ENCODE measurements around the gene CCDC184. TPM values are rescaled to one million over a fixed set of nuclear protein-coding genes. Genes with fewer than 3 reads are reported as not detected.

Gene CCDC184
- total and polyA plus RNA-seq, 2 of the 13 experiments (the other 11 are each of a cell fraction or from before 2014, with no cell fraction given) = not detected

DNA sequence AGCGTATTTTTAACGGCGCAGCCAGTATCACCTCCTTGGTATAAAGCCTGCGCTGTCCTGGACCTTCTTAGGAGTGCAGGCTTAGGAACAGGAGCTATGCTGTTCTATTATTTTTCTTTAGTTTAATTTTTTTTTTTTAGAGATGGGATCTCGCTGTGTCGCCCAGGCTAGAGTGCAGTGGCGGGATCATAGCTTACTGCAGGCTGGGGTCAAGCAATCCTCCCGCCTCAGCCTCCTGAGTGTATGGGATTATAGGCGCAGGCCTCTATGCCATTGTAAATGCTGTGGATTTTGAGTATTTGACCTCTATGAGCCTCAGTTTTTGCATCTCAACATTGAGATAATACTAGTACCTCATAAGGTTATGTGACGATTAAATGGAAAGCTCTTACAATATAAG is 15.5 kb downstream of the CCDC184 start (continued):
- TF ChIP-seq, protein P1, sequence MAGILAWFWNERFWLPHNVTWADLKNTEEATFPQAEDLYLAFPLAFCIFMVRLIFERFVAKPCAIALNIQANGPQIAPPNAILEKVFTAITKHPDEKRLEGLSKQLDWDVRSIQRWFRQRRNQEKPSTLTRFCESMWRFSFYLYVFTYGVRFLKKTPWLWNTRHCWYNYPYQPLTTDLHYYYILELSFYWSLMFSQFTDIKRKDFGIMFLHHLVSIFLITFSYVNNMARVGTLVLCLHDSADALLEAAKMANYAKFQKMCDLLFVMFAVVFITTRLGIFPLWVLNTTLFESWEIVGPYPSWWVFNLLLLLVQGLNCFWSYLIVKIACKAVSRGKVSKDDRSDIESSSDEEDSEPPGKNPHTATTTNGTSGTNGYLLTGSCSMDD (CRISPR knock-in tag; IDR thresholded peaks at IDR 0.05) = no peak
- TF ChIP-seq MEIS1 (CRISPR knock-in tag; IDR thresholded peaks at IDR 0.05; ENCODE audit: borderline replicate concordance) (no peak), ZNF589 (CRISPR knock-in tag; conservative IDR thresholded peaks at IDR 0.05) (no peak), ZNF75D (CRISPR knock-in tag; IDR thresholded peaks at IDR 0.05; ENCODE audit: borderline replicate concordance) (no peak), RFXAP (CRISPR knock-in tag; IDR thresholded peaks at IDR 0.05; ENCODE audit: borderline replicate concordance) (no peak), LCORL (IDR thresholded peaks at IDR 0.05) (no peak), LCORL (CRISPR knock-in tag; IDR thresholded peaks at IDR 0.05) (no peak), ZNF274 (CRISPR knock-in tag; IDR thresholded peaks at IDR 0.05) (no peak)

DNA sequence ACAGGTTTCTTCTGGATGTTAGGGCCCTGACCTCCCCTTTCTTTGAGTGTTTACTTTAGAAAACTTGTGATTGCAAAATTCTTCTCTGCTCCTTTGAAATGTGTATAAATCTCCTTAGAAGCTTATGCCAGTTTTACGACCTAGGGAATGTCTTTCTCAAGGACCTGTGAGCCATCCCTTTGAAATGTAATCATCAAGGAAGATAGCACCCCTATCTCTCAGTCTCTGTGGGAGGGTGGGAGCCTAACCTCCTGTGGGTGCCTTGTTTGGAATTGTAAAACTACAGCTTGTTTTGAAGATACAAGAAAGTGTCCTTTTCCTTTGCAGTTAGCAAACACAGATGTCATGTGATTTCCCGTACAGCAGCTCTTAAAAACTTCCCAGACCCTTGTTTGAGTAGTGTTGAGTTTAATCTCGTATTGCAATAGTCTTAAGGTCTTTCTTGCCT is 16.4 kb downstream of the CCDC184 start:
- Histone ChIP-seq H3K4me3 (replicated peaks in 1 of 3; ENCODE audit: insufficient read depth in 1 of 3, low read depth in 2 of 3, low read length in 3 of 3) (no peak overlapping the region), H3K4me2 (ENCODE audit: low read depth, low read length) (no peak overlapping the region)
- CTCF ChIA-PET (ENCODE audit: low intra/inter-chr PET ratio, low total read pairs) = no interaction called here
- no peak for TF ChIP-seq CHCHD3 (CRISPR knock-in tag; IDR thresholded peaks at IDR 0.05)
- TF ChIP-seq, protein P2, sequence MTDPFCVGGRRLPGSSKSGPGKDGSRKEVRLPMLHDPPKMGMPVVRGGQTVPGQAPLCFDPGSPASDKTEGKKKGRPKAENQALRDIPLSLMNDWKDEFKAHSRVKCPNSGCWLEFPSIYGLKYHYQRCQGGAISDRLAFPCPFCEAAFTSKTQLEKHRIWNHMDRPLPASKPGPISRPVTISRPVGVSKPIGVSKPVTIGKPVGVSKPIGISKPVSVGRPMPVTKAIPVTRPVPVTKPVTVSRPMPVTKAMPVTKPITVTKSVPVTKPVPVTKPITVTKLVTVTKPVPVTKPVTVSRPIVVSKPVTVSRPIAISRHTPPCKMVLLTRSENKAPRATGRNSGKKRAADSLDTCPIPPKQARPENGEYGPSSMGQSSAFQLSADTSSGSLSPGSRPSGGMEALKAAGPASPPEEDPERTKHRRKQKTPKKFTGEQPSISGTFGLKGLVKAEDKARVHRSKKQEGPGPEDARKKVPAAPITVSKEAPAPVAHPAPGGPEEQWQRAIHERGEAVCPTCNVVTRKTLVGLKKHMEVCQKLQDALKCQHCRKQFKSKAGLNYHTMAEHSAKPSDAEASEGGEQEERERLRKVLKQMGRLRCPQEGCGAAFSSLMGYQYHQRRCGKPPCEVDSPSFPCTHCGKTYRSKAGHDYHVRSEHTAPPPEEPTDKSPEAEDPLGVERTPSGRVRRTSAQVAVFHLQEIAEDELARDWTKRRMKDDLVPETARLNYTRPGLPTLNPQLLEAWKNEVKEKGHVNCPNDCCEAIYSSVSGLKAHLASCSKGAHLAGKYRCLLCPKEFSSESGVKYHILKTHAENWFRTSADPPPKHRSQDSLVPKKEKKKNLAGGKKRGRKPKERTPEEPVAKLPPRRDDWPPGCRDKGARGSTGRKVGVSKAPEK (CRISPR knock-in tag; IDR thresholded peaks at IDR 0.05; ENCODE audit: borderline replicate concordance) = no peak
- TF ChIP-seq, protein P3, sequence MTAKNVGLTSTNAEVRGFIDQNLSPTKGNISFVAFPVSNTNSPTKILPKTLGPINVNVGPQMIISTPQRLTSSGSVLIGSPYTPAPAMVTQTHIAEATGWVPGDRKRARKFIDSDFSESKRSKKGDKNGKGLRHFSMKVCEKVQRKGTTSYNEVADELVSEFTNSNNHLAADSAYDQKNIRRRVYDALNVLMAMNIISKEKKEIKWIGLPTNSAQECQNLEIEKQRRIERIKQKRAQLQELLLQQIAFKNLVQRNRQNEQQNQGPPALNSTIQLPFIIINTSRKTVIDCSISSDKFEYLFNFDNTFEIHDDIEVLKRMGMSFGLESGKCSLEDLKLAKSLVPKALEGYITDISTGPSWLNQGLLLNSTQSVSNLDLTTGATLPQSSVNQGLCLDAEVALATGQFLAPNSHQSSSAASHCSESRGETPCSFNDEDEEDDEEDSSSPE (CRISPR knock-in tag; IDR thresholded peaks at IDR 0.05) = no peak
- TF ChIP-seq SIN3A (IDR thresholded peaks at IDR 0.05; ENCODE audit: borderline replicate concordance, low read depth, low read length) = no peak
- no peak for TF ChIP-seq MEF2D (CRISPR knock-in tag; IDR thresholded peaks at IDR 0.05)
- TF ChIP-seq TRIM24 (CRISPR knock-in tag; IDR thresholded peaks at IDR 0.05) = no peak
- TF ChIP-seq ZNF674 (CRISPR knock-in tag; IDR thresholded peaks at IDR 0.05; ENCODE audit: low read depth) = no peak
- TF ChIP-seq, protein P4, sequence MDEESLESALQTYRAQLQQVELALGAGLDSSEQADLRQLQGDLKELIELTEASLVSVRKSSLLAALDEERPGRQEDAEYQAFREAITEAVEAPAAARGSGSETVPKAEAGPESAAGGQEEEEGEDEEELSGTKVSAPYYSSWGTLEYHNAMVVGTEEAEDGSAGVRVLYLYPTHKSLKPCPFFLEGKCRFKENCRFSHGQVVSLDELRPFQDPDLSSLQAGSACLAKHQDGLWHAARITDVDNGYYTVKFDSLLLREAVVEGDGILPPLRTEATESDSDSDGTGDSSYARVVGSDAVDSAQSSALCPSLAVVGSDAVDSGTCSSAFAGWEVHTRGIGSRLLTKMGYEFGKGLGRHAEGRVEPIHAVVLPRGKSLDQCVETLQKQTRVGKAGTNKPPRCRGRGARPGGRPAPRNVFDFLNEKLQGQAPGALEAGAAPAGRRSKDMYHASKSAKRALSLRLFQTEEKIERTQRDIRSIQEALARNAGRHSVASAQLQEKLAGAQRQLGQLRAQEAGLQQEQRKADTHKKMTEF (CRISPR knock-in tag; IDR thresholded peaks at IDR 0.05) = no peak
- TF ChIP-seq, protein P5, sequence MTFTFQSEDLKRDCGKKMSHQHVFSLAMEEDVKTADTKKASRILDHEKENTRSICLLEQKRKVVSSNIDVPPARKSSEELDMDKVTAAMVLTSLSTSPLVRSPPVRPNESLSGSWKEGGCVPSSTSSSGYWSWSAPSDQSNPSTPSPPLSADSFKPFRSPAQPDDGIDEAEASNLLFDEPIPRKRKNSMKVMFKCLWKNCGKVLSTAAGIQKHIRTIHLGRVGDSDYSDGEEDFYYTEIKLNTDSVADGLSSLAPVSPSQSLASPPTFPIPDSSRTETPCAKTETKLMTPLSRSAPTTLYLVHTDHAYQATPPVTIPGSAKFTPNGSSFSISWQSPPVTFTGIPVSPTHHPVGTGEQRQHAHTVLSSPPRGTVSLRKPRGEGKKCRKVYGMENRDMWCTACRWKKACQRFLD (CRISPR knock-in tag; IDR thresholded peaks at IDR 0.05; ENCODE audit: borderline replicate concordance) = no peak

More for the DNA sequence above, 16.4 kb downstream of the CCDC184 start:
- H3K4me1 ChIP-seq (ENCODE audit: insufficient read depth, low read length) = no peaks in the 10 kb centered on the region
- no peaks in the 10 kb centered on the region; a peak in 1 of 5 replicates for H3K27me3 ChIP-seq (ENCODE audit: control insufficient read depth in 1 of 2, insufficient read depth in 2 of 2, low read length in 2 of 2)
- BruUV-seq (replicated peaks) = no TSS peak
- FAIRE-seq (no peak), ATAC-seq (no peak), DNase-seq (ENCODE audit: low spot score) (no peak)
- H3K27ac ChIP-seq (ENCODE audit: extremely low read length, insufficient read depth, low read length) = no peak overlapping the region
- WGBS (ENCODE audit: low lambda C conversion rate) = 0% methylated on average over 3 of the region's 3 CpGs
- H3K79me2 ChIP-seq (ENCODE audit: insufficient read depth, low read length) = no peaks in the 10 kb centered on the region
- POLR2A ChIA-PET = no interaction called here
- no peaks in the 10 kb centered on the region for H3K9me3 ChIP-seq (ENCODE audit: low read length)
- intact Hi-C loops (cut with micrococcal nuclease; ENCODE audit: unreplicated experiment) = no loop called here
- H3K36me3 ChIP-seq (replicated peaks in 1 of 2; ENCODE audit: control insufficient read depth in 1 of 2, insufficient read depth in 2 of 2, low read length in 2 of 2) = no peaks in the 10 kb centered on the region
- H2AFZ ChIP-seq (ENCODE audit: low read length) = no peak overlapping the region
- in situ Hi-C loops (cut with HindIII; ENCODE audit: extremely low pct_ligation_motif_present, low pct_unique_long_range_greater_than_20kb) = no loop called here
- H4K20me1 ChIP-seq (ENCODE audit: insufficient read depth, low read length) = no peaks in the 10 kb centered on the region
- H3K9ac ChIP-seq (ENCODE audit: insufficient read depth, low read depth, low read length) = no peak overlapping the region
